GM12878 (cell line): Measurements from ENCODE around the gene IFNA2. TPM values are rescaled to one million over a fixed set of nuclear protein-coding genes. Genes with fewer than 3 reads are reported as not detected.

Experiments used
- ATAC-seq: fragments of 200-7000 bp; cut with Tn5 transposase; 3 replicates; pipeline ENCODE4 v1.9.1; 2020; ENCODE audit warnings: mild to moderate bottlenecking, moderate library complexity
- BruUV-seq: library from RNA; stranded (reverse); fragments of 400-500 nt; replicated peaks from 2 replicates; lab custom pipeline; 2021; lab: Mats Ljungman, UMichigan
- CTCF ChIA-PET: fragments of 300-600 bp; sonication (Branson Sonifier 250); formaldehyde crosslinking; extraction: SDS; loops from one replicate; lab custom pipeline; 2021; ENCODE audit warnings: inconsistent platforms; lab: Yijun Ruan, JAX
- POLR2A ChIA-PET: fragments of 350-600 bp; formaldehyde crosslinking; extraction: SDS; loops from one replicate; lab custom pipeline; 2021; ENCODE audit warnings: inconsistent platforms; lab: Charles Lee
- RAD21 ChIA-PET: fragments of 300-600 bp; sonication (Branson Sonifier 250); formaldehyde crosslinking; loops from one replicate; lab custom pipeline; 2023; ENCODE audit warnings: antibody characterized with exemption; ENCODE audit not compliant: unreplicated experiment; lab: Charles Lee
- SMC1A ChIA-PET: fragments of 300-600 bp; sonication (Branson Sonifier 250); formaldehyde crosslinking; loops from one replicate; lab custom pipeline; 2023; ENCODE audit not compliant: unreplicated experiment, uncharacterized antibody; lab: Charles Lee
- DNase-seq: peaks from one replicate; pipeline ENCODE4 v3.0.0-alpha.2; 2011; ENCODE audit warnings: low read depth, low spot score
- FAIRE-seq: peaks from 3 replicates; lab custom pipeline; 2011; peaks lifted over from hg19 to GRCh38; lab: Jason Lieb, UNC
- H2AFZ ChIP-seq: 2 replicates; pipeline ENCODE4 v1.6.0; 2011; ENCODE audit warnings: low read depth, low read length, control low read depth; ENCODE audit not compliant: control insufficient read depth
- H3K27ac ChIP-seq: 2 replicates; pipeline ENCODE4 v1.5.1; 2011; ENCODE audit warnings: control low read depth; ENCODE audit not compliant: control insufficient read depth, insufficient read depth
- H3K27me3 ChIP-seq, 2 experiments: replicated peaks in 1 of 2; 2 replicates each; pipeline versions ENCODE4 v1.6.0 to v1.6.1; 2011; ENCODE audit warnings: low read length in 1 of 2; ENCODE audit not compliant: control insufficient read depth in 2 of 2, insufficient read depth in 2 of 2
- H3K36me3 ChIP-seq, 2 experiments: 2 replicates each; pipeline ENCODE4 v1.5.1; 2011; ENCODE audit warnings: low read length in 1 of 2; ENCODE audit not compliant: control insufficient read depth in 2 of 2, insufficient read depth in 2 of 2
- H3K4me1 ChIP-seq: 2 replicates; pipeline ENCODE4 v1.6.1; 2011; ENCODE audit warnings: mild to moderate bottlenecking, low read length, moderate library complexity, mixed read lengths; ENCODE audit not compliant: control insufficient read depth, insufficient read depth
- H3K4me2 ChIP-seq: 2 replicates; pipeline ENCODE4 v1.6.0; 2011; ENCODE audit warnings: control low read depth; ENCODE audit not compliant: control insufficient read depth, insufficient read depth
- H3K4me3 ChIP-seq: fragments of 200-600 bp; sonication (generic); 2 replicates; pipeline ENCODE4 v1.5.1; 2016
- H3K79me2 ChIP-seq: 2 replicates; pipeline ENCODE4 v1.6.0; 2011; ENCODE audit warnings: low read length; ENCODE audit not compliant: control insufficient read depth, insufficient read depth
- H3K9ac ChIP-seq: 2 replicates; pipeline ENCODE4 v1.8.0; 2011; ENCODE audit warnings: low read length, control low read depth, mixed read lengths; ENCODE audit not compliant: control insufficient read depth, insufficient read depth
- H3K9me3 ChIP-seq: replicated peaks from 3 replicates; pipeline ENCODE4 v1.5.1; 2011; ENCODE audit warnings: mild to moderate bottlenecking, low read length; ENCODE audit not compliant: control insufficient read depth, insufficient read depth
- H4K20me1 ChIP-seq: 2 replicates; pipeline ENCODE4 v1.6.0; 2011; ENCODE audit not compliant: control insufficient read depth, insufficient read depth
- FOXK2 ChIP-seq: fragments of 450-650 bp; IDR thresholded peaks from 2 replicates; pipeline ENCODE4 v1.6.1; 2017; ENCODE audit warnings: mild to moderate bottlenecking, moderate library complexity
- NBN ChIP-seq: fragments of 450-650 bp; IDR thresholded peaks from 2 replicates; pipeline ENCODE4 v1.6.1; 2016
- POLR2A ChIP-seq: IDR thresholded peaks from 2 replicates; pipeline ENCODE4 v1.6.1; 2011; ENCODE audit warnings: low read depth, mild to moderate bottlenecking, low read length
- SPI1 ChIP-seq: IDR thresholded peaks from 2 replicates; pipeline ENCODE4 v1.6.1; 2011; ENCODE audit warnings: low read depth, mild to moderate bottlenecking, low read length, moderate library complexity, borderline replicate concordance; ENCODE audit not compliant: insufficient read depth
- SREBF2 ChIP-seq: IDR thresholded peaks from 2 replicates; pipeline ENCODE4 v1.6.1; 2012; ENCODE audit warnings: mild to moderate bottlenecking, low read length
- ZBTB11 ChIP-seq: fragments of 450-650 bp; formaldehyde crosslinking; IDR thresholded peaks from 2 replicates; pipeline ENCODE4 v1.5.0; 2022; ENCODE audit warnings: mild to moderate bottlenecking, missing genetic modification characterization
- WGBS: methylation state at CpG from one replicate; pipeline ENCODE4 v1.1.6; 2016; ENCODE audit warnings: low lambda C conversion rate; ENCODE audit not compliant: insufficient replicate concordance, insufficient coverage; ENCODE audit errors: missing lambda C conversion rate; 5-methylcytosine and 5-hydroxymethylcytosine counted together
- in situ Hi-C: fragments of 300-500 bp; cut with MboI; formaldehyde crosslinking; loops from 9 replicates; pipeline ENCODE4 v1.14.3; 2018; ENCODE audit warnings: mixed read lengths
- intact Hi-C: fragments of 100-400 bp; cut with micrococcal nuclease; formaldehyde crosslinking; loops from one replicate; pipeline ENCODE4 v1.14.2; 2022; ENCODE audit not compliant: unreplicated experiment
- polyA plus RNA-seq, 11 experiments: library from polyadenylated mRNA; depleted of rRNA in 4 of 11; unstranded in 6 of 11; stranded (reverse) in 5 of 11; fragments of >200 nt; fragmentation: Nextera tagmentation in 4 of 11; fragmentation: Illumina TruSeq in 1 of 11; extraction: Ambion mirVana in 4 of 11; extraction: Trizol in 1 of 11; gene quantifications; 1 replicate in 1 of 11; 2 replicates in 10 of 11; pipeline versions ENCODE4 v1.2.1 to v1.2.3, GENCODE V29; 2011 to 2016; ENCODE audit warnings: inconsistent platforms in 2 of 11, missing spikeins in 2 of 11, low read depth in 1 of 11
- total RNA-seq, 4 experiments: library from RNA; depleted of rRNA in 3 of 4; stranded (reverse); fragments of >200 nt in 3 of 4; fragmentation: Illumina TruSeq in 1 of 4; extraction: Trizol in 1 of 4; gene quantifications; 2 replicates each; pipeline versions ENCODE4 v1.2.1 to v1.2.3, GENCODE V29; 2013 to 2021
- TF ChIP-seq, protein P1 (sequence below): fragments of 150-350 bp; IDR thresholded peaks from 2 replicates; pipeline ENCODE4 v1.6.1; 2014; ENCODE audit warnings: mild to moderate bottlenecking, low read depth, low read length
- TF ChIP-seq, protein P2 (sequence below): fragments of 450-650 bp; formaldehyde crosslinking; IDR thresholded peaks from 2 replicates; pipeline ENCODE4 v1.4.0; 2022; ENCODE audit warnings: mild to moderate bottlenecking, moderate library complexity

The IFNA2 gene
- total and polyA plus RNA-seq, 10 of the 15 experiments (the other 5 are each of a cell fraction or from before 2014, with no cell fraction given), result 0.26 to 2.8 (median 0.66) TPM; not detected in 2

DNA sequence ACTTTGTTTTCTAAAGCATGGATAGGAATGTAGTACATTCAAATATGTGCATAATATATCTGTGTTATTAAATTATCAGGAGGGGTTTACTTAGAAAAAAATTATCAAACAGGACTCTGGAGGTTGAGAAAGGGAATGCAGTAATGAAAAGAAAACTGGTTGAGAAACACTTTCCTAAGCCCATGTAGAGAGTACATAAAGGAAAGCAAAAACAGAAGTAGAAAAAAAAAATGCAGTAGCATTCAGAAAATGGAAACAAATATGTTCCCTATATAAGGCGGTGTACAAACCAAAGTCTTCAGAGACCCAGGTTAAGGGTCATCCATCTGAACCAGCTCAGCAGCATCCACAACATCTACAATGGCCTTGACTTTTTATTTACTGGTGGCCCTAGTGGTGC is 23.6 kb upstream of the IFNA2 start, which contains the start of gene IFNA8:
IFNA8 (plus strand) TSS at position 301 of the 400 bp plus-strand sequence; CDS start at position 361, 60 bp downstream.
- H4K20me1 ChIP-seq, result no peaks in the 10 kb centered on the region
- no peaks in the 10 kb centered on the region; a peak in 1 of 4 replicates for H3K27me3 ChIP-seq
- intact Hi-C loops (no loop called here), in situ Hi-C loops (no loop called here)
- ChIA-PET RAD21 (interaction anchor here (0.9 to 1.8 kb wide), 5 partner anchors 18 to 156 kb away, joined by 3 to 6 read pairs (median 3); no protein-coding TSS in a partner anchor), CTCF (interaction anchor here (0.6 to 2.2 kb wide), 10 partner anchors 11 to 173 kb away, joined by 3 to 12 read pairs (median 4); no protein-coding TSS in a partner anchor), SMC1A (interaction anchor here (1.0 to 3.2 kb wide), 7 partner anchors 10 to 90 kb away, joined by 3 to 14 read pairs (median 5); partner anchors contain the start of gene KLHL9)
- no peaks in the 10 kb centered on the region for H3K36me3 ChIP-seq
- WGBS, result 61% methylated on average over 1 of the region's 1 CpG
- peaks cover 6% of the 10 kb centered on the region; the same call in 1 of the 2 replicates for H3K4me1 ChIP-seq
- H3K27ac ChIP-seq, result no peak within 1 kb of the TSS
- TF ChIP-seq FOXK2 (no peak), SREBF2 (no peak)
- TF ChIP-seq, protein P1, sequence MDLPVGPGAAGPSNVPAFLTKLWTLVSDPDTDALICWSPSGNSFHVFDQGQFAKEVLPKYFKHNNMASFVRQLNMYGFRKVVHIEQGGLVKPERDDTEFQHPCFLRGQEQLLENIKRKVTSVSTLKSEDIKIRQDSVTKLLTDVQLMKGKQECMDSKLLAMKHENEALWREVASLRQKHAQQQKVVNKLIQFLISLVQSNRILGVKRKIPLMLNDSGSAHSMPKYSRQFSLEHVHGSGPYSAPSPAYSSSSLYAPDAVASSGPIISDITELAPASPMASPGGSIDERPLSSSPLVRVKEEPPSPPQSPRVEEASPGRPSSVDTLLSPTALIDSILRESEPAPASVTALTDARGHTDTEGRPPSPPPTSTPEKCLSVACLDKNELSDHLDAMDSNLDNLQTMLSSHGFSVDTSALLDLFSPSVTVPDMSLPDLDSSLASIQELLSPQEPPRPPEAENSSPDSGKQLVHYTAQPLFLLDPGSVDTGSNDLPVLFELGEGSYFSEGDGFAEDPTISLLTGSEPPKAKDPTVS, result no peak
- TF ChIP-seq, all 136 proteins: peak for 0
- Histone ChIP-seq H3K9me3 (no peaks in the 10 kb centered on the region), H3K9ac (no peak within 1 kb of the TSS), H2AFZ (no peak within 1 kb of the TSS), H3K4me2 (no peak within 1 kb of the TSS), H3K79me2 (no peaks in the 10 kb centered on the region), H3K4me3 (no peak within 1 kb of the TSS)
- no peak for FAIRE-seq
- POLR2A ChIA-PET, result no interaction called here
- DNase-seq, result no peak
- BruUV-seq, result no TSS peak
- ATAC-seq, result no peak

DNA sequence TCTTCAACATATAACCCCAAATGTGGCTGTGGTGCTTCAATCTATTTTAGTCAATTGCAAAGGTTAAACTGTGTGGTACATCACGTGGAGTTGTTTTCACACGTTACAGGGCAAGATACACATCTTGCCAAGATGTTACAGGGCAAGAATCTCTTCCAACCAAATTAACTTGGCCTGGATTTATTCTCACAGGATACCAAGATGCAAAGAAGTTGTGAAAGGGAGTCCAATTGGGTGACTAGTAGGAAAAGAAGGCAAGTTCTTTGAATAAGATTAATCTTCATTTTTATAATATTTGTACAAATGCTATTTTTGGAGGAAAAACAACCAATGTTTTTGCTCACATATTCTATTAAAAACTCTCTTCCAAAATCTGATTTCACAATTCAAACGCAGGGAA is 18.9 kb upstream of the IFNA2 start:
- Histone ChIP-seq H3K9me3 (no peaks in the 10 kb centered on the region), H3K4me1 (no peaks in the 10 kb centered on the region), H3K36me3 (no peaks in the 10 kb centered on the region), H3K79me2 (no peaks in the 10 kb centered on the region; the same call in 1 of the 2 replicates), H3K9ac (no peak overlapping the region), H3K4me2 (no peak overlapping the region), H3K27me3 (peaks cover 0 to 2% of the 10 kb centered on the region in 2 experiments; a peak in 2 of 4 replicates), H4K20me1 (no peaks in the 10 kb centered on the region), H2AFZ (no peak overlapping the region), H3K4me3 (no peak overlapping the region), H3K27ac (no peak overlapping the region)
- RAD21 ChIA-PET, result interaction anchor here (2.3 kb wide), 1 partner anchor 78 kb away, joined by 18 read pairs; no protein-coding TSS in a partner anchor
- ATAC-seq (no peak), FAIRE-seq (no peak), DNase-seq (no peak)
- in situ Hi-C loops (no loop called here), intact Hi-C loops (no loop called here)
- WGBS, result 30% methylated on average over 3 of the region's 3 CpGs
- POLR2A ChIA-PET, result interaction anchor here (1.8 kb wide), 1 partner anchor 75 kb away, joined by 4 read pairs; no protein-coding TSS in a partner anchor
- BruUV-seq, result no TSS peak
- CTCF ChIA-PET, result interaction anchor here (0.9 to 3.4 kb wide), 6 partner anchors 8 to 86 kb away, joined by 3 to 35 read pairs (median 7); no protein-coding TSS in a partner anchor
- SMC1A ChIA-PET, result interaction anchor here (0.9 to 2.6 kb wide), 3 partner anchors 73 to 86 kb away, joined by 3 to 19 read pairs (median 5); no protein-coding TSS in a partner anchor
- TF ChIP-seq, protein P2, sequence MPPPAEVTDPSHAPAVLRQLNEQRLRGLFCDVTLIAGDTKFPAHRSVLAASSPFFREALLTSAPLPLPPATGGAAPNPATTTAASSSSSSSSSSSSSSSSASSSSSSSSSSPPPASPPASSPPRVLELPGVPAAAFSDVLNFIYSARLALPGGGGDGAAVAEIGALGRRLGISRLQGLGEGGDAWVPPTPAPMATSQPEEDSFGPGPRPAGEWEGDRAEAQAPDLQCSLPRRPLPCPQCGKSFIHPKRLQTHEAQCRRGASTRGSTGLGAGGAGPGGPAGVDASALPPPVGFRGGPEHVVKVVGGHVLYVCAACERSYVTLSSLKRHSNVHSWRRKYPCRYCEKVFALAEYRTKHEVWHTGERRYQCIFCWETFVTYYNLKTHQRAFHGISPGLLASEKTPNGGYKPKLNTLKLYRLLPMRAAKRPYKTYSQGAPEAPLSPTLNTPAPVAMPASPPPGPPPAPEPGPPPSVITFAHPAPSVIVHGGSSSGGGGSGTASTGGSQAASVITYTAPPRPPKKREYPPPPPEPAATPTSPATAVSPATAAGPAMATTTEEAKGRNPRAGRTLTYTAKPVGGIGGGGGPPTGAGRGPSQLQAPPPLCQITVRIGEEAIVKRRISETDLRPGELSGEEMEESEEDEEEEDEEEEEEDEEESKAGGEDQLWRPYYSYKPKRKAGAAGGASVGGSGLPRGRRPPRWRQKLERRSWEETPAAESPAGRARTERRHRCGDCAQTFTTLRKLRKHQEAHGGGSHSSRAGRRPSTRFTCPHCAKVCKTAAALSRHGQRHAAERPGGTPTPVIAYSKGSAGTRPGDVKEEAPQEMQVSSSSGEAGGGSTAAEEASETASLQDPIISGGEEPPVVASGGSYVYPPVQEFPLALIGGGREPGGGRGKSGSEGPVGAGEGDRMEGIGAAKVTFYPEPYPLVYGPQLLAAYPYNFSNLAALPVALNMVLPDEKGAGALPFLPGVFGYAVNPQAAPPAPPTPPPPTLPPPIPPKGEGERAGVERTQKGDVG, result no peak
- no peak for TF ChIP-seq SPI1
- TF ChIP-seq ZBTB11, result no peak
- no peak for TF ChIP-seq POLR2A
- TF ChIP-seq NBN, result no peak
